ENCODE results near the gene TARBP2. TPM values are rescaled to one million over a fixed set of nuclear protein-coding genes. Genes with fewer than 3 reads are reported as not detected.
A peak's percentile ranks its signal among the peaks of the same experiment; 100 is the strongest.

TARBP2 gene
- total RNA-seq, 1 experiment from 2014 or later = 80.5 TPM

DNA sequence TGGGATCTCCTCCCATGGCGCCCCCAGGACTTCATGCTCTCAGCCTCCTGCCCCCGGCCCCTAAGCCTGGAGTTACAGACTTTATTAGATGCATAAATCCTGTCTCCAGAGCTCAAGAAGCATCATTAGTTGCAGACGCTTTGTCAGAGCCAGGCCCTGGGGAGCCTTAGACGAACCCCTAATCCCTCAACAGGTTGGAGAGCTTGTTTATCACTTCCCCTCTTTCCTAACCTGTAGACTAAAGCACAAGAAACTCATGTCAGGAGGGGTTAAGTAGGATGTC is 6.5 kb downstream of the TARBP2 start:
- DNase-seq = no peak
- Histone ChIP-seq H3K4me3 (ENCODE audit: insufficient read depth, low read depth, low read length) (no peak overlapping the region), H3K27me3 (ENCODE audit: control insufficient read depth, insufficient read depth, low read length) (no peaks in the 10 kb centered on the region), H3K36me3 (replicated peaks; ENCODE audit: control insufficient read depth, insufficient read depth, low read length) (peaks cover 16% of the 10 kb centered on the region)

DNA sequence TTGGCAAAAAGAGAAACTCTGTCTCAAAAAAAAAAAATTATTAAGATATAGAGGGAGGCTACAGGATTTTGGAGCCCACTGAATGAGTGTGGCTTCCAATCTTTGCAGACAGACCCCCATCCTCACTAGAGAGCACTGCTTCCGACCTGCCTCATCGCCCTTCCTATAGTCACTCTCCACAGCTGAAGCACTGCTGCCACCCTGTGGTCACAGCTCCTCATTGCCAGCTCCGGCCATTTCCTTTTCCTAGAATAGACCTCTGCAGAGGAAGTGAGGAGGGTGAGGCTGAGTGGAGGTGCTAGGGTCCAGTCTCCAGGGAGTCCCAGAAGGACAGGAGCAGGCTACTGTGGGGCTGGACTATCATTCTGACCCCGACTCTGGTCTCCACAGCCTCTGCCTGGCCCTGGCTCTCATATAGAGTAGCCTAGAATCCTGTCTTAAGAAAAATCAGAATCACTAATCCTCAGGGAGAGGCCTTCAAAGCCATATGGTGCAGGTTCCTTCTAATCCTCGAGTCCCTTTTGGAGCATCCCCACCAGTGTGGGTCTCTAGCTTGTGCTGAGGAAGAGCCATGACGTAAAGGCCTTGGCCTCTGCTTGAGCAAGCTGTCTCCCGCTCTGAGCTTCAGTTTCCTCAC is 7.6 kb downstream of the TARBP2 start:
- Histone ChIP-seq H3K4me3 (ENCODE audit: insufficient read depth, low read depth, low read length) (no peak overlapping the region), H3K36me3 (replicated peaks; ENCODE audit: control insufficient read depth, insufficient read depth, low read length) (peaks cover 16% of the 10 kb centered on the region), H3K27me3 (ENCODE audit: control insufficient read depth, insufficient read depth, low read length) (no peaks in the 10 kb centered on the region)
- peak; percentile 87 for DNase-seq

DNA sequence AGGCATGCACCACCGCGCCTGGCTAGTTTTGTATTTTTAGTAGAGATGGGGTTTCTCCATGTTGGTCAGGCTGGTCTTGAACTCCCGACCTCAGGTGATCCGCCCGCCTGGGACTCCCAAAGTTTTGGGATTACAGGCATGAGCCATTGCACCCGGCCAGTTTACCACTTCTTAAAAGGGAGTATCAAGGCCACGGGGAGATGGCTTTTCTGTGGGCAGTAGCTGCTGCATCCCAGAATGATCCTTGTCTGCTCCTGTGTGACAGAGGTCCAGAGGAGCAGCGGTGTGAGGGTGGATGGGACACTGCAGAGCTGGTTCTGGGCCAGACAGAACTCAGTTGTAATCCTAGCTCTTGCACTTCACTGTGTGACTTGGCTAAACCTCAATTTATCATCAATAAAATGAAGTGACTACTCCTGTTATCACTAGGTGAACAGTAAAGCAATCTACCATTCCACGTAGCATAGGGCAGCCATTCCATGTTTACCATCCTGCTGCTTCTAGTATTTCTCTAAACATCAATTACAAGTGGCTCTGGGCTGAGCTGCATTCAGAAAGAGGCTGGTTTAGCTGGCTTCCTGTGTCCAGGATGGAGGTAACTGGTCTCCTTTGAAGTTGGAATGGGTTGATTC is 9.2 kb downstream of the TARBP2 start:
- no peaks in the 10 kb centered on the region for H3K27me3 ChIP-seq (ENCODE audit: control insufficient read depth, insufficient read depth, low read length)
- H3K36me3 ChIP-seq (replicated peaks; ENCODE audit: control insufficient read depth, insufficient read depth, low read length) = peaks cover 8% of the 10 kb centered on the region
- H3K4me3 ChIP-seq (ENCODE audit: insufficient read depth, low read depth, low read length) = no peak overlapping the region
- DNase-seq = no peak

DNA sequence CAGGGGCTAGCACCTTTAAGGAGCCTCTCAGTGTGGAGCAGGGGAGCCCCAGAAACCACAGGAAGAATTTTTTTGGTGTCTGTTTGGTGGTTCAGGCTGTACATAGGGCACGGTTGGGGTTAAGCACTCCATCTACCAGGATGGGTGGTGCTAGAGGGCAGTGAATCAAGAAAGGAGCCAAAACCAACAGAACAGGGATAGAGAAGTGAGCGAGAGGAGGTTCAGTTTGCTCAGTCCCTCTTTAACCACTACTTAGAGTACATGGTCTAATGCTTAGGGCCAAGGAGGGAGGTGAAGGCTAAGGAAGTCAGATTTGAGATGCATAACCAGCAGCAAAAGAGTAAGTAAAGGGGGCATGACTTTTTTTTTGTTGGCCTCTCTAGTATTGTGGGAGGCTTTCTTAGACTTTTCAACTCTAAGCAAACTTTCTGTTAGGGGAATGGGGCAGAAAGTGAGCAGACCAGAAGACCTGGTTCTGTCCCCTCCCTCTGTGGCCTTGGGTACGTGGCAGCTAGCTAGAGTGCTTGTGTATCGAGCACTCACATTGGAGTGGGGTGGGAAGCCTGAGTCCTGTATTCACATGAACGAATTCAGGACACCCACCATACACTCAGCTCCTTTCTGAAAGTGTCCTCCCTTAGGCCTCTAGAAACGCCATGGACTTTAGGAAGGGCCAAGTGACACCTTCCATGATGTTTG is 12.8 kb downstream of the TARBP2 start:
- Histone ChIP-seq H3K4me3 (ENCODE audit: insufficient read depth, low read depth, low read length) (no peak overlapping the region), H3K27me3 (ENCODE audit: control insufficient read depth, insufficient read depth, low read length) (no peaks in the 10 kb centered on the region), H3K36me3 (replicated peaks; ENCODE audit: control insufficient read depth, insufficient read depth, low read length) (peaks cover 6% of the 10 kb centered on the region)
- DNase-seq = no peak

DNA sequence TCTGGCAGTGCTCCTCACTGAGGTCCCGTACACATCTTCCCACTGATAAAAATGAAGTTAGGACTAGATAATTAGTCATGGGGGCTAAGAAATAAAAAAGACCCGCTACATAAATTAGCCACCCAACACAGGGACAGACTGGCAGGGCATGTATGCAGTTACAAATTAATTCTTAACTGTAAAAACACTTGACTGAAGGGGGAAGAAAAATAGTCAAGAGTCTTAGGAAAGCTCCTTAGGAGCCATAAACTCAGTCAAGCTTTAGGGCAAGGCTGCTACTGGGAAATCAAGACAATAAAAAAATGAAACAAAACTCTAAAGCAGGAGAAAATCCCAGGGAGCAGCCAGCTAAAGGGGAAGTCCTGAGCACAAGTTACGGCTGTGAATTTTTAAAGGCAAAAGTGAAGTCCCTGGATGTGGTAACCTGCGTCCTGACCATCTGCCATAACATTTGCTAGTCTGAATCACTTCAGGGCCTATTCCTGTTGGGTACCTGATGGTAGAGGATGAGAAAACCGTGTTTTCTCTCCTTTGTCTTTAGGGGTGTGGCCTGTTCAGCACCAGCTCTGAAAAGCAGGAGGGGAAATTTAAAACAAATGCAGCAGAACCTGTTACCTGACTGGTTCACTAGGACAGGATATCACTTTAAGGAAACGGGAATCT is 13.7 kb downstream of the TARBP2 start:
- Histone ChIP-seq H3K4me3 (ENCODE audit: insufficient read depth, low read depth, low read length) (no peak overlapping the region), H3K36me3 (replicated peaks; ENCODE audit: control insufficient read depth, insufficient read depth, low read length) (peaks cover 6% of the 10 kb centered on the region)

DNA sequence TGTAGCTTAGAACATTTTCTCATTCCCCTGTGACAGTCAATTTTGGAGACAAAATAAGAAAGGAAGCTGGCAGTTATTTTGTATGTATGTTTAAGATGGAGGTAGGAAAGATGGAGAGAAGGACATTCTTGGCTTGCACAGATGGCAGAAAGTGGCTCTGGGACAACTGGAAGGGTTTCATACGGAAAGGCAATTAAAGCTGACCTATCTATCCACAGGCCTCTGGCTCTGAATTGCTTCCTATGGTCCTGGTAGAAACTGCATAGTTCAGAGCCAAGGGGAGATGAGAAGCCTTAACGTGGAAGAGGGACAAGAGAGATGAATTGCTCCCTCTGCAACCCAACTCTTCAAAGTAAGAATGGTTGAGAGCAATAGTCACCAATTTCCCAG is 14.2 kb downstream of the TARBP2 start:
- peaks cover 6% of the 10 kb centered on the region for H3K36me3 ChIP-seq (replicated peaks; ENCODE audit: control insufficient read depth, insufficient read depth, low read length)
- H3K27me3 ChIP-seq (ENCODE audit: control insufficient read depth, insufficient read depth, low read length) = no peaks in the 10 kb centered on the region
- no peak for DNase-seq
- no peak overlapping the region for H3K4me3 ChIP-seq (ENCODE audit: insufficient read depth, low read depth, low read length)

More for the DNA sequence above, 13.7 kb downstream of the TARBP2 start:
- no peak for DNase-seq
- H3K27me3 ChIP-seq (ENCODE audit: control insufficient read depth, insufficient read depth, low read length) = no peaks in the 10 kb centered on the region

DNA sequence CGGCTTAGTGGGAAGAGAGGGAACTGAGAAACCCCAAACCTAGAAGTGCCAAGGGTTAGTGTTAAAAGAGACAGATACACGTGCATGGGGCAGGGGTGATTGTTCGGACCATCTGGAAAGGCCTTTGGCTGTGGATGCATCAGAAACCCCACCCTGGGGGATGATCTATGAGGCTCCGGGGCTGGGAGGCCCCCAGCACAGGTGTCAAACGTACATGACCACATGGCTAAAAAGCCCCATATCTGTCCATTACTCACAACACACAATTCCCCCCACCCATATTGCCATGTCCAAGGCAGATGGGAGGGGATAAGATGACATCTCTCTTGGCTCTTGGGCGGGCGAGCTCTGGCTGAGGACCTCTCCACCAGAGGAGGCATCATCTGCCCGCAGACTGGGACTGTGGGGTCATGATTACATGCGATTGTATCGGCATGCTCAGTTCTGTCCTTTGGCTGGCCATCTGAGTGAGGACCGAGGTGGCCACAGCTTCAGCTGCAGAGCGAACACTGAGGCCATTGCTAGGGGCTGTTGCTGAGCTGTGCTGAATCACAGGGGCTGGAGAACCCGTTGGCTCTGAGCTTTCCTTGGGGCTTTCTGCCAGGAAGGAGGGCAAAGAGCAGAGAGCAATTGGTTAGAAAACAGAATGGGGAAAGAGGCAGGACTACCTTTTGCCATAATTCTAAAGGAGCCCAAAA is 15.8 kb downstream of the TARBP2 start:
- H3K36me3 ChIP-seq (replicated peaks; ENCODE audit: control insufficient read depth, insufficient read depth, low read length) = peaks cover 7% of the 10 kb centered on the region
- H3K4me3 ChIP-seq (ENCODE audit: insufficient read depth, low read depth, low read length) = no peak overlapping the region
- H3K27me3 ChIP-seq (ENCODE audit: control insufficient read depth, insufficient read depth, low read length) = no peaks in the 10 kb centered on the region
- no peak for DNase-seq

DNA sequence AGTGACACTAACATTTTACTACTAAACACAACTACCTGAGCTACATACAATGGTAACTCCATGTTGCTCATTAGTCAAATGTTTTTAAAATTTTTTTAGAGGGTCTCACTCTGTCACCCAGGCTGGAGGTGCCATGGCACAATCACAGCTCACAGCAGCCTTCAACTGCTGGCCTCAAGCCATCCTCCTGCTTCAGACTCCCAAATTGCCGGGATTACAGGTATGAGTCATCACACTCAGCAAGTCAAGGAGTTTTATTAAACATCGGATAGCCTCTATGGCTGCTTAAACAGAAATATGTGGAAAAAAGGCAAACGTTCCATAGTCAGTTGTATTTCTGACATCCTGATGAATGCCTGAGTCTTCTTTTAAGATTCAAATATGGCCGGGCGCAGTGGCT is 17.3 kb downstream of the TARBP2 start:
- no peaks in the 10 kb centered on the region for H3K27me3 ChIP-seq (ENCODE audit: control insufficient read depth, insufficient read depth, low read length)
- H3K4me3 ChIP-seq (ENCODE audit: insufficient read depth, low read depth, low read length) = no peak overlapping the region
- peaks cover 7% of the 10 kb centered on the region for H3K36me3 ChIP-seq (replicated peaks; ENCODE audit: control insufficient read depth, insufficient read depth, low read length)
- DNase-seq = no peak

DNA sequence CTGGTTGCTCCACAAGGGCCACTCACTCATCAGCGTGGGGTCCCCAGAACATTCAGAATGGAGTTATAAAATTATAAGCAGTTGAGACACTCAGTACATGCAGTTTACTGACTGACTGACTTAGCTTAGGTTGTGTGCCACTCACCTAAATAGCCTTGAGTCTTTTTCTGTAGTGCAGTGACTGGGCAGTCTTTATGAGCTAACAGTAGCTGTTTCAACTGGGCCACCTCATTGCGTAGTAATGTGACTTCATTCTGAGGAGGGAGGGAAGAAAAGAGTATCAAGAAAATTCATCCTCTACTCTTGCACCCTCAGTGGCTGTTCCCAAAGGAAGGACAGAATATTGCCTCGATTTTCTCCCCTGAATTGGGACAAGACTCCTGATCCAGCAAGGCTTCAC is 22.0 kb downstream of the TARBP2 start:
- Histone ChIP-seq H3K36me3 (replicated peaks; ENCODE audit: control insufficient read depth, insufficient read depth, low read length) (peaks cover 1% of the 10 kb centered on the region; the same call in 1 of the 2 replicates), H3K4me3 (ENCODE audit: insufficient read depth, low read depth, low read length) (no peak overlapping the region), H3K27me3 (ENCODE audit: control insufficient read depth, insufficient read depth, low read length) (no peaks in the 10 kb centered on the region)
- DNase-seq = no peak

DNA sequence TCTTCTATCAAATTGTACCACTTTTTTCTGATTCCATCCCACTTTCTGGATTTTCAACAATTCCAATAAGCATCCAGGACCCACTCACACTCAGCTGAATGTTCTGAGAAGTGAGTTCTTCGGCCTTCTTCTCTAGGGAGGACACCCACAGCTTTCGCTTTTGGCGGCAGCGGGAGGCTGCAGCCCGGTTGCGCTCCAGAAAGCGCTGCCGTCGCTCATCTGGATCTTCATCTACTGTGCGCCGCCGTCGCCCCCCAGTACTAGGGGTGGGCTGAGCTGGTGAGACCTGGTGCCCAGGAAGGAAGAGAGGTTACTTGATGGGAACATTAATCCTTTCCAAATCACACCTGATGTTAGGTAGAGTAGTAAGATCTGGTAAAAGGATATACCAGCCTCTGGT is 23.4 kb downstream of the TARBP2 start:
- Histone ChIP-seq H3K36me3 (replicated peaks; ENCODE audit: control insufficient read depth, insufficient read depth, low read length) (peaks cover 1% of the 10 kb centered on the region; the same call in 1 of the 2 replicates), H3K4me3 (ENCODE audit: insufficient read depth, low read depth, low read length) (no peak overlapping the region), H3K27me3 (ENCODE audit: control insufficient read depth, insufficient read depth, low read length) (no peaks in the 10 kb centered on the region)
- no peak for DNase-seq

DNA sequence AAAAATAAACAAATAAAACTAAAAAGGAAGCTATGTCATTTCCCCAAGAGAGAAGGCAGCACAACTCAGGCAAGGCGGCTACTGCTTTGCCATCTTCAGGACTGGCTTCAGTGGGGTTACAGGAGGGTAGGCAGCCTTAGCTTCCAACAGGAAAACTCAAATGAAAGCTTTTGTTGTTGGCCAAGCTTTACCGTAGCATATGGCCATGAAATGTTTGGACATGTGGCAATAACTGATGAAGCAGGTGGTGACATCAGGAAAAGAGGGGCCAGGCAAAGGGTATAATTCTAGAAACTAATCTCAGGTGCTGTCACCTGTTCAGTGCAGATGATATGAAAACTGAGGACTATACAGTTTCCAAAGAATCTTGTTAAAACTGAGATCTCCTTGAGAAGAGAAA is 29.0 kb downstream of the TARBP2 start:
- no peaks in the 10 kb centered on the region for H3K27me3 ChIP-seq (ENCODE audit: control insufficient read depth, insufficient read depth, low read length)
- DNase-seq = no peak
- peaks cover 5% of the 10 kb centered on the region for H3K36me3 ChIP-seq (replicated peaks; ENCODE audit: control insufficient read depth, insufficient read depth, low read length)
- H3K4me3 ChIP-seq (ENCODE audit: insufficient read depth, low read depth, low read length) = no peak overlapping the region

DNA sequence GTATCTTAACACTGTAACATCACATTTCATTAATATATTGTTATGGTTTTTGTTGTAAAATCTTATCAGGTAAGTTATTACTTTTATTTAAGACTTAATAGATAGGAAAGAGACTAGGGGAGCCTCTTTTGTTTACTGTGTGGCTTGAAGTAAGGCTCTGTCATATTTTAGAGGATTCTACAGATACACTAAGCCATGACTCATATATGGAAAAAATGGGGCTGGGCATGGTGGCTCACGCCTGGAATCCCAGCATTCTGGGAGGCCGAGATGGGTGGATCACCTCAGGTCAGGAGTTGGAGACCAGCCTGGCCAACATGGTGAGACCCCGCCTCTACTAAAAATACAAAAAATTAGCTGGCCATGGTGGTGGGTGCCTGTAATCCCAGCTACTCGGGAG is 29.8 kb downstream of the TARBP2 start:
- H3K36me3 ChIP-seq (replicated peaks; ENCODE audit: control insufficient read depth, insufficient read depth, low read length) = peaks cover 5% of the 10 kb centered on the region
- DNase-seq = no peak
- H3K4me3 ChIP-seq (ENCODE audit: insufficient read depth, low read depth, low read length) = no peak overlapping the region
- no peaks in the 10 kb centered on the region for H3K27me3 ChIP-seq (ENCODE audit: control insufficient read depth, insufficient read depth, low read length)

DNA sequence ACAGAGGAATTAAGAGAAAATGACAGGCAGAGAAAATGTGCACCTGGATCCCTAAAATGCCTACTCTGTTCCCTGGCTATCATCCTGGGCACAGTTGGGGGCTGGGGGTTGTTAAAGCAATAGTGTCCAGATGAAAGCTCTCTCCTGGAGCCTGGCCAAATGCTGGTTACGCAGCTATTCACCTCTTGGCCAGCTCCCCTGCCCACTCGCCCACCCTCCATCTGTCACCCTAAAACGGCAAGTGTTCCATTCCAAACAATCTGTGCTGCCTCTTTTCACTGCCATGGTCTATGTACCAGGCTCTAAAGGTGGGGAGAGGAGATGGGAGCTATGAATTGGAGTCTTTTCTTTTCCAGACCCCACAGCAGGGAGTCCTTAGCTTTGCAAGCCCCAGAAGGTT is 30.9 kb downstream of the TARBP2 start:
- no peak for DNase-seq
- no peaks in the 10 kb centered on the region for H3K27me3 ChIP-seq (ENCODE audit: control insufficient read depth, insufficient read depth, low read length)
- no peak overlapping the region for H3K4me3 ChIP-seq (ENCODE audit: insufficient read depth, low read depth, low read length)
- H3K36me3 ChIP-seq (replicated peaks; ENCODE audit: control insufficient read depth, insufficient read depth, low read length) = peaks cover 5% of the 10 kb centered on the region

DNA sequence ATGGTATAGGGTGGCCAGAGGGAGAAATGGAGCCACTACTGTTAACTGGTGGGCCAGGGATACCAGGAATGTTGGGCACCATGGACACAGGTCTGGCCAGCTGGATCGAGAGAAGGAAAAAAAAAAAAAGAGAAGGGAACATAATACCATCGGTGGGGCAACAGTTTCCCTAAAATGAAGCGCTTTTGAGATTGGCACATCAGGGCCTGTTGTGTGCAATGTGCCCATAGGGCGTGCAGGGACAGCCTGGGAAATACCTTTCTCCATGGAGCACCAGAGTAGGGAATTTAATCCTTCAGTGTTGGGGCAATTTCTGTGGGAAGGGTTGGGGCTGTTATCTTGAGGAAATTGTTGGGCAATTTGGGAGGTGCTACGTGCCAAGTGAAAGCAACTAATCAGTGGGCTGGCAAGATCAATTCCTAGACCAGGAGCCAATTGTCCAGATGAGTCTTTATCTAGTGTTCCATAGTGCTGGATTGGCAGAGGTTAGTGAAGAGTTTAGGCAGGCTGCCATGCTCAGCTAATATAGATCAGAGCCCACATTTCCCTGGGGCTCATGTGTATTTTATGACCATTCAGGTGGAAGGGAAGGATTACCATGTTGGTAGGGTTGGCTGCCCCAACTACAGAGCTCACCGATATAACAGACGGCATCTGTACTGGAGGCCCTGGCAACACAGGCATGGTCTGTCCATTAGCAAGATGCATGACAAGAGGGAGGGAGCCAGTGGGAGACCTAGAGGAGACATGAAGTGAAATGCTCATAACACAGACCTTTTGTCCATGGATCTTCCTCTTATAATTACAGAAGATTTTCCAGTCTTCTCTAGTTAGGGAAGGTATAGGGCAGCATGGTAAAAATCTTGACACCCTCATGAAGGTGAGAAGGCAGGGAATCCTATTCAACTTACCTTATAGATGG is 31.7 kb downstream of the TARBP2 start:
- Histone ChIP-seq H3K4me3 (ENCODE audit: insufficient read depth, low read depth, low read length) (no peak overlapping the region), H3K27me3 (ENCODE audit: control insufficient read depth, insufficient read depth, low read length) (no peaks in the 10 kb centered on the region), H3K36me3 (replicated peaks; ENCODE audit: control insufficient read depth, insufficient read depth, low read length) (peaks cover 5% of the 10 kb centered on the region)
- no peak for DNase-seq

All from H7 (cell line).